ENCODE data around the gene GNG2.

Gene GNG2

DNA sequence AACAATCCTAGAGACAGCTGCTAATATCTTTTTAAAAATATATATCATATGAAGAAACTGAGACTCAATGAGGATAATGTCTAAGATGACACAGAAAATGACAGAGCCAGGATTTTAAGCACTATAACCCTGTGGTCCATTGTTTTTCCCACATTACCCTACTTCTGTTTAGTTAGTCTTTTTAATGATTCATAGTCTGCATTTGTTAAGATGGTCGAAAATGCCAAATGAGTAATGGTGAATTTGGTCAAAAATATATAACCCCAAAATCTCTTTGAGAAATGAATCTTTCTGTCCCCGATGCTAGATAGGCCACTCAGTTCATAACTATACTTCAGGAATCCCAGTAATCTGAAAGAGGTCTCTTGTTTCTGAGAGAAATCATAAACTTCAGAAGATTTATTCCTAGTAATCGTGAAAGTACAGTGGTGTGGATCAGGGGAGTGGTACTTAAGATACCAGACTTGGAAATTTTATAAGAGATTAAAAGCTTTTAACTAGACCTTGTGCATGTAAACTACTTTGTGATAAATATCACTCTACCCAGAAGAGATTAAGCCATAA, 139.7 kb downstream of the GNG2 start:
- DNase-seq: no peak

DNA sequence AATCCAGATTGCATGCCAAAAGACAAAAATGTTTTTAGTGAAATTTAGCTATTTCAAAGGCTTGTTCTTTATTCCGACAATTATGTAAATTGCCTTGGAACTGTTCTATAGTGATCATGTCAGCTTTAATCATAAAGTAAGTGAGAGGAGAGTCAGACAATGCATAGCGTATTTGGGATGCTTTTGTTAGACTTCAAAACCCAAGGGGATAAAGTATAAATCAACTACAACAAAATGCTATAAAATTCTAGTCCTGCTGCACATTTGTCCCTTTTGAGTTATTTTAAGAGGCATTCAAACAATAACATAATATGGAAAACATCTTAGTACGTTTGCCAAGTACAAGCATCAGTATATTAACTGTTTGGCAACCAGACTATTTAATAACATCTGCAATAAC, 140.3 kb downstream of the GNG2 start:
- no peak for DNase-seq

DNA sequence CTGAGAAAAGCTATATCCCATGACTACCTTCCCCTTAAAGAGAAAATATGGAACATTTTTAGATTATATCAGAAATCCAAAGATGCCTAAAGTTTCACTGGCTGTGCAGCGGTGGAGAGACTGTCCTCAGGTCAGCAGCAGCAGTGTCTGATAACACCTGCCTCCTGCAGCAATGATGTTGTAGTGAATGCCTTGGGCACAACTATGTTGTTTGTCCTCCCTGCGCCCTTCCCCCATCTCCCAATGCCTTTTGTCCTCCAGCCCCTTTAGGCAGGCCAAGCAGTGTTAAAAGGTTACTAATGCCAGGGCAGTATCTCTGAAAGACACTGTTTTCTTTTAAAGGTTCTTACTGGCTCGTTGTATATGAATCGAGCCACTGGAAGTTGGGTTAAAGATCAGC, 142.1 kb downstream of the GNG2 start:
- DNase-seq: no peak

DNA sequence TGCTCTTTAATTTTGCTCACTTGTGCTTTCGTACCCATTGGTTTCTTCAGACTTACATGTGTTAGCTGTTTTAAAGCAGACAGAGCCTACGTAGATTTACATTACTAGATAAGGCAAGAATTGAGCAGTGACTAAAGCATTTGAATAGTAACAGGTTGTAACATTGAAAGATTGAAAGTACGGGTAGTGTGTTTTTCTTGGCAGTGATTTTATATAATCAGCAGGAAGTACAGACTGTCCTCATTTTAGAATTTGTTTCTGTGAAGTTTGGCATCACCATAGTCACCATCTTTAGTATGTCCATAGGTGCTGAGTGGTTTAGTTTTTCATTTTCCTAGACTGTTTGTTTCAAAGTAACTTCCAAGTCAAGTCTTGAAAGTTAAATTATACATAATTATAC, 142.9 kb downstream of the GNG2 start:
- no peak for DNase-seq

DNA sequence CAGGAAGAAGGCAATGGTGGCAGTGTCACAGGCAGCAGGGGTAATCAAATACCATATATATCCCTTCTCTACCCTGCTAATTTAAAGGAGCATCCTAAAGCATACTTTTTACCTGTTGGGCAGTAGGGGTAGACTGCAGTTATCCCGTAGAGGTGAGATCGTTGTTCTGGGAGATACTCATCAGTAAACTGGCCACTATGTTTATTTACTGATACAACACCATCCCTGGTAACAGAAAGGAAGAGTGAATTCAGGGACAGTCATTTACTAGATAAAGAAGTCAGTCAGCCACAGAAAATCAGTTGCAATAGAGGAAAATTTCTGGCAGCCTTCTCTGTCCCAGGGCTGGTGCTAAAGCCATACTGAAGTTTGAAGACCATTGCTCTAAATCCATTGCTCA, 145.2 kb downstream of the GNG2 start:
- DNase-seq: no peak

DNA sequence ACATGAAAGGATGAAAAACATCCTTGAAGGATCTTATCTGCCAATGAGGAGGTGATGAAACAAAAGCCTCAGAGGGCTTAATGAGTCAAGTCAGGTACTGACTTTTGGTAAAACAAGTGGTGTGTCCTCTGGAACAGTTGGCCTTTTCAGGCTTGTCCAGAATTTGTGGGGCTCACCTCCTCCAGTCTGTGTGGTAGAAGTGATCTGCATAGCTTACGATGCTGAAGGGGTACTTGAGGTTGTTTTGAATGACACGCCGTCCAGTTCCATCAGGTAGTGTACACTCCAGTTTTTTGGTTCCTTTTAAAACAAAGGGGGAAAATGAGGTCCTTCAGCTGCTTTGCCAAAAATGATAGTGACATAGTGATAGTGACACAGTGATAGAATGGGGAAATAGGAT, 145.9 kb downstream of the GNG2 start:
- no peak for DNase-seq

DNA sequence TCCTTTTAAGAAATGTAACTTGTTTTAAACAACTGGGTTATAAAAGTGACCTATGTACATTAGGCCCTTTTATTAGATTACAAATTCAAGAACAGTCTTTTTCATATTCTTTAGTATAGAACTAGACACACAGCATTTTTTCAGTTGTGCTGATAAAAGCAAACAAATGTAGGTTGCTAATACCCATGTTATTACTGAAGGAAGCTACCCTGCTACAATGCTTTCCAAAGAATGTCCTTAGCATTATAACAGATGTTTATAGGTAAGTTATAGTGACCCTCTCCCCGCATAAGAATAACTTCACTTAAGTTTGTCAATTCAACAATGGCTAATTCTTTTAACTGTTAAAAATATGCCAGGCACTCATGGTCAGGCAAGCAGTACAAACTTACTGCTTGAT, 146.8 kb downstream of the GNG2 start:
- no peak for DNase-seq

DNA sequence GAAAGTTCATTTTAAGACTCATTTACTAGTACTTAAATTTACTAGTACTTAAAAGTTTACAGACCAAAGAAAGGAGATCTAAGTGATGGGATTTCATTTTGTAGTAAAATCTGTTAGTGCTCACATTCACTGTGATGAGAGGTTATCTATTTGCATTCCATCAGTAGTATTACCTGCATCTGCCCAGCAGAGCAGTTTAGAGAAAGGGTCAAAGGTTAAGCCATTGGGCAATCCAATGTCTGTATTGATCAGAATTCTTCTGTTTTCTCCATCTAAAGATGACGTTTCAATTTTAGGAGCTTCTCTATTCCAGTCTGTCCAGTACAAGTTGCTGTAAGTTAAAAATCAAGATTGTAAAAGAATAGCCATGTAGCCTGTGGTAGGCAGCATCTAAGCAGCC, 147.2 kb downstream of the GNG2 start:
- DNase-seq: no peak

DNA sequence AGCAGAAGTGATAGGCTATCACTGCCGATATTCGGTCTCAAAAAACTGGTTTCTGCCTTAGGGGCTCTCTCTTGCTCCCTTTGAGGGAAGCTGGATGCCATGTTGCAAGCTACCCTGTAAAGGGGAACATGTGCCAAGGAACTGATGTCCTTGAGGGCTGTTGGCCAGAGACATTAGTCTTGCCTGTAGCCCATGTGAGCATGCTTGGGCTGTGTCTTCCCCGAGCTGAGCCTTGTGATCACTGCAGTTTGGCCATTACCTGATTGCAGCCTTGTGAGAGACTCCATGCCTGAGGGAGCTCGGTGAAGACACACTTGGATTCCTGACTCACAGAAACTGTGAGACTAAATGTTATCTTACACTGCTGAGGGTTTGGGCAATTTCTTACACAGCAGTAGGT, 147.7 kb downstream of the GNG2 start:
- no peak for DNase-seq

DNA sequence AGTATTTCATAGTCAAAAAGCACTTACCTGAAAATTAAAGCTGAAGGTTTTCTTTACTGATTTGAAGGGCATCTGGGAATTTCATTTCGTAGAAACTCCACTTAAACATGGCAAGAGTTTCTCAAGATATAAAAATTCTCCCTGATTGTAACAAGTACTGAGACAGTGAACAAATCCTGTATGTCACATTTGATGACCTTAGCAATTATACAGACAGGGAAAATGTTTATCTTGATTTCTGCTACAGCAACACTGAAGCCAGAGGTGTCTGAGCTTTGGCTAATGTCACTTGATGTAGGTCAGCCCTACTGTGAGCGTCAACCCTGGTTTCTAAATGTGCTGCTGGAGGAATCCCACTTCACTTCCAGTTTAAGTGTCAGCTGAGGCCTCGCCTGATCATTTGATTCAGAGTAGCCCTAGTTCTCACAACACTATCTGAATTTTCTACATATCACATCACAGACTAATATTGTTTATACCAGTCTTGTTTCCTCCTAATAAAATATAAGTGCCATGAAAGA, 149.8 kb downstream of the GNG2 start:
- no peak for DNase-seq

DNA sequence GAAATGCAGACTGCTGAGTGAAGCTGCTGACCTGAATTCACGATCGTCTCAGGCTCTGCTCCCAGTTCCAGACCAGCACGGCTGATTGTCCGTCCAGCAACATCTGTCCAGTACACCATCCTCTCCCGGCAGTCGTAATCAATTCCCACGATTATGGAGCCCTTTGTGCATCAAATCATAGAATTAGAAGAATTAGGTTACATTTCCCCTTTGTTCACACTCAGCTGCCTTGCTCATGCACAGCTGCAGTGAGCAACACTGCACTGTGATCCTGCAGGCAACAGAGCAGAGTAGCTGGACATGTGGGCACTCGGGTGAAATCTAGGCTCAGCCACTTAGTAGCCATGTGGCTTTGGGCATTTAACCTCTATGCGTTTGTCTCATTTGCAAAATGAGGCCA, 151.1 kb downstream of the GNG2 start:
- no peak for DNase-seq

DNA sequence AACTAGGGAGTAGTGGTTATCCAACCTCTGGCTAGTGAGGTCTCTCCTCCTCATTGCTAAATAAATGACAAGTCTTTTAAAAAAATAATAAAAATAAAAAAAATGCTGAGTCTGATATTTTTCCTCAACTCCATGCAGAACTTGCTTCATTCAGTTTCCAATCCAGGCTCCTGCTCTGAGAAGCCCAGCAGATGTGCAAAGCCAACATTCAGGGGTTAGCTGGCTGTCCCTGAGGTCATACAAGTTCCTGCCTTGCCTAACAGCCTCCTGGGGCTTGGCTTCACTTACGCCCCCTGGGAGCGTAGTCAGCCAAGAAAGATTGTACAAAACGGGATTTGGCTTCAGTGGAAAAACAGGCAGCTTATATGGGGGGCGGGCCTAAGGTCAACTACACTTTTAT, 152.2 kb downstream of the GNG2 start:
- no peak for DNase-seq

DNA sequence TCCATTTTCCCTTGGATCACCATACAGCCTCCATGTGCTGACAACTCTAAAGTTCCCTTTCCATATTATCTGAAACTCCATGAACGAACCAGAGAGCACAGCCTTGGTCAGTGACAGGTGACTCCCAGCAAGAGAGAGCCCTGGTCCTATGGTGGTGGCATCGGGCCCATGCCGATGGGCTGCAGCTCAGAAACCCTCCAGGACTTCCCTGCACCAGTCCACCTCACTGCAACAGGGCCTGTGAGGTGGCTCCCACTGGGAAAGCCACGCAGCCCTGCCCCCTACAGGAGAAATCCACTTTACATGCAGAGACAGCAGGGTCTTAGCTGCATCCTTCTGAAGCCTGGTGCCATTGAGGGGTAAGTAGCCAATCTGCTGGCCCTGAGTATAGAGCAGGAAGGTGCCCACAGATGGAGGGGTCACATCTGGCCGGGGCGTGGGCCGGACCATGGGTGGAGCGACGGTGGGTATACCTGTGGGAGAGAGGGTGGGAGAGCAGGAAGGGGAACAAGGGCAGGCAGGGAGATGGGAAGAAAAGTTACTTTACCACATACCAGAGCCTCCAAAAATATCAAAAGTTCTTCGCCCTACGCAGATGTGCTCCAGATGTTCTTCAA, 153.7 kb downstream of the GNG2 start:
- DNase-seq: no peak

DNA sequence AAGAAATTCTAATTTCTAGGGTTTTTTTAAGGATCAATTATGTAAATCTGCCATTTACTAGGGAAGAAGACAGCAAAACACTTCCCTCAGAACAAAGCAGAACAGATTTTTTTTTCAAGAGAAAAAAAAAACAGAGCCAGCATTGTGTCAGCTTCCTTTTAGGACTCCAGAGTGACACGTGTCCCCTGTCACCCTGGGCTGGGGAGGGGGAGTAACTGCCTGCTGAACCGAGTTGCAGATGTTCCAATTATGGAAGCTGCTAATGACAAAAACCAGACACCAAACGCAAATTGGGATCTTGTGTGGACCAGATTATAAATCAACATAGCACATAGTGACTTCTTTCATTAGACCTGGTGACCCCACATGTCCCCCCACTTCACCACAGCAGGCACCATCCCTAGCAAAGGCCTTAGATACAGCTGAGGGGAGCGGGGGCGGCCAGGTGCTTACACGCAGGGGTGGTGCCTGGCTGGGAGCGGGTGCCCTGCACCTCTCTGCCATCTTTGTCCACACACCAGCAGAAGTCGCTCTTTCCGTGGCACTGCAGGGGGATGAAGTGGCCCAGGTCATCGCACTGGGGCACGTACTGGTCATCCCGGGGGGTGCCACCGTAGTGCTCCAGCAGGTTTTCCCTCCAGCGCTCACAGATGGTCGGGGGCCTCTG, 154.3 kb downstream of the GNG2 start:
- DNase-seq: no peak

DNA sequence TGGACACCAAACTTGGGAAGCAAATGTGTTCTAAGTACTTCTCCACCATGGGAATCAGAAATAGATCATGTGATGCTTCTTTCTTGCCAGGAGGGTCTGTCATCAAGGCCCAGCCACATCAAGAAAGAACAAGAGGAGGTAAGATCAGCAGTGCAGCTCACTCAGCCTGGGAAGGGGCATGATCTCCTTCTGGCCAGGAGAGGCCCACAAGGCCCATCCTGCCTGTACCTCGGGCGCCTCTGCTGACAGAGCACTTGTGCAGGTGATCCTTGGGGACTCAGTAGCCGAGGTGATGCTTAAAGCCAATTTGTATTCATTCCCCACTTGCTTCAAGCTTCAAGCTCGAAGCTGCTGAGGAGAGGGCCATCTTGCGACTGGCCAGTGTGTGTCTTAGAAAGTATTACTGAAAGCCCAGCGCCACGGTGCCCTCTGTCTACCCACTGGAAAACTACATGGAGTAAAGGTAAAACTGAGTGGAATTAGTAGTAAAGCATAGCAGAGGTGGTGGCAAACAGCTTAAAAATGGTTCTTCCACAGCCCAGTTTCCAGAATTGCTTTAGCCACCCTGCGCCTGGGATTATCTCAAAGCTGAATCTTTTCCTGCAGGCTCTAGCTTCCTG, 155.1 kb downstream of the GNG2 start:
- DNase-seq: no peak

DNA sequence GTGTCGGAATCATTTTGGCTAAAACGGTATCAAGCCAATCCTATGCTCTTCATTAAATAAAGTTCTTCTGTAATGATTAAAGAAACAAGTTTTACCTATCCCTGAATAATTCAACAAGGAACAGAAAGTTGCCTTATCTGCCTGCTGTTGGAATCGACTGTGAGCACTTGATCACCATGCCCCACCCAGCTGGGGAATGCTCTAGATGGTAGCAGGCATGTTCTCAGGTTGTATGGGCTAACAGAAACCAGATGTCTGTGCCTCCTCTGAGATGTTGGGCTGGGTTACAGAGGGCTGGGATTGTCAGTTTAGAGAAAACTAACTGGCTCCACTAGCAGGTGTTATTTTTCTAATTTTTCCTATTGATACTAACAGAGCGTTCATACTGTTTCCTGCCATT, 157.8 kb downstream of the GNG2 start:
- DNase-seq: no peak

DNA sequence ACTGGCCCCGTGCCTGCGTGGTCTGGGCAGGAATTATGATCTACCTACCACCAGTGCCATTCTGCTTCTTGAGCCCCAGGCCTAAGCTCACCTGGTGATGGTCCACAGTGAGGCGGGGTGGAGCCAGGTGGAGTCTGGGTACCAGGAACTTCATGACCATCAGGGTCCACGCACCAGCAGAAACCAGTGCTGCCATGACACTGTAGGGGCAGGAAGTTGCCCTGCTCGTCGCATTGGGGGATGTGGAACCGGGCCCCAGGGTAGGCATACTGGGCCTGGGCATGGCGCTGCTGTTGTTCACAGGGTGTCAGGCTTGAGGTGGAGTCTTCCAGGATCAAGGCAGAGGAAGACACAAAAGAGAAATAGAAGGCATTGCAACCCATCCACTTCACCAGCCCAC, 158.6 kb downstream of the GNG2 start:
- DNase-seq: no peak
